Gastroesophageal sphincter (tissue), 3 donors: Measurements from ENCODE around the gene SNX14.

Source experiments
- CTCF ChIP-seq, 4 experiments: fragments of 200-600 bp in 2 of 4; fragments of 450-650 bp in 2 of 4; sonication (generic) in 1 of 4; IDR thresholded peaks; one replicate each; pipeline ENCODE4 v1.5.1; 2017 to 2019; ENCODE audit warnings: antibody characterized with exemption in 4 of 4, mild to moderate bottlenecking in 2 of 4, moderate library complexity in 2 of 4
- POLR2AphosphoS5 ChIP-seq: sonication (generic); formaldehyde crosslinking; IDR thresholded peaks from one replicate; pipeline ENCODE4 v1.6.1; 2017; ENCODE audit warnings: antibody characterized with exemption

GRCh38 chr6:85565736-85566135 lies 27.9 kb downstream of the SNX14 start:
- TF ChIP-seq POLR2AphosphoS5 = no peak
- TF ChIP-seq CTCF (IDR thresholded peaks at IDR 0.05) = no peak
